Activated CD4-positive, alpha-beta T cell treated with anti-CD3 and anti-CD28 coated beads for 36 hours (primary cell): ENCODE measurements around the gene PPP2R2B. TPM values are rescaled to one million over a fixed set of nuclear protein-coding genes. Genes with fewer than 3 reads are reported as not detected.

Experiments used
- ATAC-seq: fragments of 200-7000 bp; cut with Tn5 transposase; one replicate; pipeline ENCODE4 v1.10.0; 2021; ENCODE audit warnings: mild to moderate bottlenecking, moderate library complexity
- CTCF ChIA-PET: fragments of 350-600 bp; sonication (Branson Sonifier 250); formaldehyde crosslinking; loops from one replicate; lab custom pipeline; 2021; ENCODE audit warnings: antibody characterized with exemption; lab: Charles Lee
- POLR2A ChIA-PET: fragments of 350-600 bp; sonication (Branson Sonifier 250); formaldehyde crosslinking; loops from one replicate; lab custom pipeline; 2021; ENCODE audit warnings: antibody characterized with exemption, inconsistent platforms; lab: Charles Lee
- DNase-seq: peaks from one replicate; pipeline ENCODE4 v3.0.0-alpha.2; 2020
- H3K27ac Mint-ChIP-seq: one replicate; pipeline ENCODE4 v1.8.0; 2021; ENCODE audit warnings: mixed read lengths
- H3K27me3 Mint-ChIP-seq: one replicate; pipeline ENCODE4 v1.8.0; 2021; ENCODE audit warnings: mixed read lengths
- H3K36me3 Mint-ChIP-seq: one replicate; pipeline ENCODE4 v1.8.0; 2021; ENCODE audit warnings: low read depth, mixed read lengths
- H3K4me1 Mint-ChIP-seq: one replicate; pipeline ENCODE4 v1.8.0; 2021; ENCODE audit warnings: mixed read lengths
- H3K4me3 Mint-ChIP-seq: one replicate; pipeline ENCODE4 v1.8.0; 2021; ENCODE audit warnings: mild to moderate bottlenecking, moderate library complexity, mixed read lengths
- H3K9me3 Mint-ChIP-seq: one replicate; pipeline ENCODE4 v1.8.0; 2021; ENCODE audit warnings: low read depth, mixed read lengths
- intact Hi-C, 2 experiments: fragments of 100-400 bp; cut with DNase I in 1 of 2; cut with micrococcal nuclease in 1 of 2; formaldehyde crosslinking; loops; one replicate each; pipeline versions ENCODE4 v1.14.2 to v1.15.1; 2022 to 2024; cut with DNase I, micrococcal nuclease
- total RNA-seq, 2 experiments: library from RNA; stranded (reverse); gene quantifications; one replicate each; pipeline ENCODE4 v1.2.3, GENCODE V29; 2021

Gene PPP2R2B
- total RNA-seq, 2 experiments from 2014 or later = 0.40 to 0.85 TPM

- H3K4me3 Mint-ChIP-seq = no peak overlapping the region
- no peaks in the 10 kb centered on the region for H3K4me1 Mint-ChIP-seq
- no peaks in the 10 kb centered on the region for H3K9me3 Mint-ChIP-seq
- POLR2A ChIA-PET = no interaction called here
- no peak for DNase-seq
- ATAC-seq = no peak
- intact Hi-C loops = no loop called here
- CTCF ChIA-PET = interaction anchor here (1.7 kb wide), 1 partner anchor 12 kb away, joined by 4 read pairs; no protein-coding TSS in a partner anchor
- no peaks in the 10 kb centered on the region for H3K27me3 Mint-ChIP-seq
- no peaks in the 10 kb centered on the region for H3K36me3 Mint-ChIP-seq
- no peak overlapping the region for H3K27ac Mint-ChIP-seq
Observed at GRCh38 chr5:146687630-146688029, 190.9 kb downstream of the PPP2R2B start.

GRCh38 chr5:146683861-146684260 is 194.7 kb downstream of the PPP2R2B start:
- intact Hi-C loops = no loop called here
- Mint-ChIP-seq H3K36me3 (no peaks in the 10 kb centered on the region), H3K27ac (no peak overlapping the region), H3K27me3 (no peaks in the 10 kb centered on the region), H3K4me1 (no peaks in the 10 kb centered on the region), H3K4me3 (no peak overlapping the region), H3K9me3 (no peaks in the 10 kb centered on the region)
- ChIA-PET POLR2A (no interaction called here), CTCF (no interaction called here)
- no peak for DNase-seq
- no peak for ATAC-seq

DNA sequence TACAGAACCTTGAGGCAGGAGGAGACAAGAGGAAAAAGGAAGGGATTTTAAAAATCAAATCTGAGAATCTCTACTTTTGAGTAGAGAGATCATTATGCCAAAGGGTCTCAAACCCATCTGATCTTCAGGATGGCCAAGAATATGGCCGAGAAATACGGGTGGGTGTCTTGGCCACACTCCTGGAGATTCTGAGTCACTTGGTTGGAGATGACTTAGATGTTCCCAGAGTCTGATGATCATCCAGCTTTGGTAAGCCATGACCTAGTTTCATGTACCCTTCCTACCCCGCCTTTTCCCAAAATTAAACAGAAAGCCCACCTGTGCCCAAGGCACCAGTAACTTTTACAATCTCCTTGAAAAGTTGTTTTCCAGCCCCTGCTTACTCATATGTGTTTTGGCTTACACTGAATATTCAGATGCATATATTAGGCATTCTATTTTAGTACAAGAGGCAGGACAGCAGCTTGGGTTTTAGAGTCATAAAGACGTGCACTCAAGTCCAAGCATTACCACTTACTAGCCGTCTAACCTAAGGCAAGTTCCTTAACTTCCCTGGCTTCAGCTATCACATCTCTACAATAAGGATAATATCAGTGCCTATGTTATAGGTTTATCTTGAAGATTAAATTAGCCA is 195.5 kb downstream of the PPP2R2B start:
- Mint-ChIP-seq H3K27ac (no peak overlapping the region), H3K27me3 (no peaks in the 10 kb centered on the region), H3K4me1 (no peaks in the 10 kb centered on the region), H3K36me3 (no peaks in the 10 kb centered on the region), H3K9me3 (no peaks in the 10 kb centered on the region), H3K4me3 (no peak overlapping the region)
- ATAC-seq (no peak), DNase-seq (no peak)
- CTCF ChIA-PET = interaction anchor here (0.8 kb wide), 1 partner anchor 150 kb away, joined by 3 read pairs; no protein-coding TSS in a partner anchor
- intact Hi-C loops = no loop called here
- POLR2A ChIA-PET = no interaction called here

GRCh38 chr5:146681585-146682105 is 196.9 kb downstream of the PPP2R2B start:
- intact Hi-C loops = no loop called here
- Mint-ChIP-seq H3K36me3 (no peaks in the 10 kb centered on the region), H3K27ac (no peak overlapping the region), H3K4me3 (no peak overlapping the region), H3K9me3 (no peaks in the 10 kb centered on the region), H3K4me1 (no peaks in the 10 kb centered on the region), H3K27me3 (no peaks in the 10 kb centered on the region)
- POLR2A ChIA-PET = interaction anchor here (0.5 kb wide), 1 partner anchor 29 kb away, joined by 4 read pairs; no protein-coding TSS in a partner anchor
- ATAC-seq = no peak
- CTCF ChIA-PET = interaction anchor here (2.0 kb wide), 1 partner anchor 507 kb away, joined by 4 read pairs; no protein-coding TSS in a partner anchor
- no peak for DNase-seq

DNA sequence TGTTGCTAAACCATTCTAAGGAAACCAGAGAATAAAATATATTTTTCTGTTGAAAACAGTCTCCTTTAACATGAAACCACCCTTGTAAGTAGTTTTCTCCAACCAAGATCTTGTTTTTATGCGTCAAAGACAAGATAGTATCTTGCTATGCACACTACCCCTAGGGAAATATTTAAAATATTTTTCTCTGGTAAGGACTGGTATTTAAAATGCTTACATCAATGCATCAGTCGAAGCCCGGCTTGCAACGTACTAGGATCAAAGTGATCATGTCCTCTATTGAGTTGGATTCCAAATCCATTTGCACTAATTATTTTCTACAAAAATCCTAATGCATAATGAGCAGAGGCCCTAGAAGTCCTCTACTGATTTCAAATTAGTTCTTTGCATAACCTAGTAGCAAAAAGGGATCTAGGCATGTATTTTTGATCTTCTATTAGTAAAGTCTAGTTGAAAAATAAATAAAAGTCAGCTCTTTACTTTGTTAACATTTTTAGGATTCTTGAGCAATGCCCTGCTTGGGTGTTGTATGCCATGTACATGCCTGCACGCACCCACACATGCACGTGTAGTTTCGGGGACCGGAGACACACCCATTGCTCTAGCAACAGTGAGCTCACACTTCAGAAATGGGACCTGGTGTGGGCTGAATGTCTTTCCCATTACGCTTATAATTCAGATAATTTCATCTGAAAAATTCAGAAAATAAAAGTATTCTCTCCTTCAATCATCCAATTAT is 197.5 kb downstream of the PPP2R2B start:
- no peaks in the 10 kb centered on the region for H3K36me3 Mint-ChIP-seq
- no peaks in the 10 kb centered on the region for H3K4me1 Mint-ChIP-seq
- H3K9me3 Mint-ChIP-seq = no peaks in the 10 kb centered on the region
- ChIA-PET CTCF (interaction anchor here (2.0 kb wide), 1 partner anchor 507 kb away, joined by 4 read pairs; no protein-coding TSS in a partner anchor), POLR2A (no interaction called here)
- DNase-seq (no peak), ATAC-seq (no peak)
- H3K27me3 Mint-ChIP-seq = no peaks in the 10 kb centered on the region
- no peak overlapping the region for H3K4me3 Mint-ChIP-seq
- H3K27ac Mint-ChIP-seq = no peak overlapping the region
- intact Hi-C loops = no loop called here

DNA sequence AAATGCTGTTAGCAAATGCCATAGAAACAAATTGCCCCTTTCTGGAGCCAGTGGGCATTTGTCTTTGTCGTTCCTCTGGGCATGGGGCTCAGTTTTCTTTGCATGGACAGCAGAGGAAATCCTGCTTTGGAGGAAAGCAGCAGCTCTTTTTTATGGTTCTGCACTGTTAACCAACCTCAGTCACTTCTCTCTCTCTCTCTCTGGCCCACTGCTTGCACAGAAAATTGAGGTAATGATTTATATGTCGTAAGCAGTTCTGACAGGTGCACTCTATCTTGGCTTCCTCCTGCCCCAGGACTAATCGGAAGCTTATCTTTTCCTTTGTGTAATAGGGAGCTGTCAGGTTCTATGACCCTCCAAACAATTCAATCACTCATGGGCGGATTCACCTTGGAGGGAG is 202.9 kb downstream of the PPP2R2B start:
- peaks cover 2% of the 10 kb centered on the region for H3K27me3 Mint-ChIP-seq
- DNase-seq = no peak
- no peak overlapping the region for H3K4me3 Mint-ChIP-seq
- no peaks in the 10 kb centered on the region for H3K36me3 Mint-ChIP-seq
- no peaks in the 10 kb centered on the region for H3K4me1 Mint-ChIP-seq
- H3K27ac Mint-ChIP-seq = no peak overlapping the region
- ATAC-seq = no peak
- intact Hi-C loops = no loop called here
- ChIA-PET POLR2A (no interaction called here), CTCF (interaction anchor here (0.6 kb wide), 1 partner anchor 89 kb away, joined by 3 read pairs; no protein-coding TSS in a partner anchor)
- no peaks in the 10 kb centered on the region for H3K9me3 Mint-ChIP-seq

- intact Hi-C loops = no loop called here
- ATAC-seq (no peak), DNase-seq (no peak)
- CTCF ChIA-PET = interaction anchor here (0.6 to 2.3 kb wide), 3 partner anchors 8 to 64 kb away, joined by 3 to 10 read pairs (median 3); no protein-coding TSS in a partner anchor
- no peaks in the 10 kb centered on the region for H3K9me3 Mint-ChIP-seq
- H3K4me3 Mint-ChIP-seq = no peak overlapping the region
- H3K27ac Mint-ChIP-seq = no peak overlapping the region
- no peaks in the 10 kb centered on the region for H3K36me3 Mint-ChIP-seq
- H3K4me1 Mint-ChIP-seq = no peaks in the 10 kb centered on the region
- H3K27me3 Mint-ChIP-seq = peaks cover 2% of the 10 kb centered on the region
- POLR2A ChIA-PET = no interaction called here
Observed at GRCh38 chr5:146672866-146673265, 205.7 kb downstream of the PPP2R2B start.

DNA sequence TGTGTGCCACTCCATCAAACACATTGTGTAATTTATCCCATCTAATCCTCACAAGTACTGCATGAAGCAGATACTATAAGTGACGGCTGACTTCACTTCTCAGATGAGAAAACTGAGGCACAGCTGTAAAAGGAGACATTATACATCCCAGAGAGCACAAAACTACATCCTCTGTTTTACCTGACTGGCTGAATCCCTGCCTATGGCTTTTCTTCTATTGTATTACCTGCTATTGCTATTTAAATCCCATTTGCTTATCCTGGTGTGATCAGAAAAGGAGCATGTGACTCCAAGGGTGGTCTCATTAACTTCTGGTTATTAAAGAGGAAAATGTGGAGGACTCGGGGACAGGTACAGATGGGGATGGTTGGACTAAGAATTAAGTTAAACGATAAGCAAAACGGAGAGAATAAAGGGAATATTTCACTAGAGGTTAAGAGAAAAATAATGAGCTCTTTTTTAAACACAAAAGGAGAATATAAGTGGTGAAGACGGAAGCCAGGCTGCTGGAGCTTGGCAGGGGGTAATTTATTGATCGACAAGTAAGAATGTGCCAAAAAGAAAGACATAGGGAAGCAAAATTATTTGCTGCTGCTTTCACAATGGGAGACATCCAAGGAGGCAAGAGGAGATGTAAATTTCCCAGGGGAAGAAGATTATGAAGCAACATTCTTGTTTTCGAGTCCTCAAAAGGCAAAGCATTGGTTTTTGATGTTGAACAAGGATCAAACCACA is 206.8 kb downstream of the PPP2R2B start:
- no peak overlapping the region for H3K4me3 Mint-ChIP-seq
- POLR2A ChIA-PET = no interaction called here
- intact Hi-C loops = no loop called here
- H3K27ac Mint-ChIP-seq = no peak overlapping the region
- CTCF ChIA-PET = interaction anchor here (1.0 kb wide), 1 partner anchor 65 kb away, joined by 3 read pairs; no protein-coding TSS in a partner anchor
- no peaks in the 10 kb centered on the region for H3K4me1 Mint-ChIP-seq
- ATAC-seq (no peak), DNase-seq (no peak)
- no peaks in the 10 kb centered on the region for H3K36me3 Mint-ChIP-seq
- peaks cover 2% of the 10 kb centered on the region for H3K27me3 Mint-ChIP-seq
- H3K9me3 Mint-ChIP-seq = no peaks in the 10 kb centered on the region

GRCh38 chr5:146669656-146670055 is 208.9 kb downstream of the PPP2R2B start:
- intact Hi-C loops = loop anchor here in 1 of 2 experiments (10.0 kb wide), 1 partner anchor 135 kb away; no protein-coding TSS in a partner anchor
- ChIA-PET POLR2A (interaction anchor here (0.7 kb wide), 1 partner anchor 49 kb away, joined by 3 read pairs; no protein-coding TSS in a partner anchor), CTCF (interaction anchor here (0.6 kb wide), 1 partner anchor 786 kb away, joined by 4 read pairs; no protein-coding TSS in a partner anchor)
- Mint-ChIP-seq H3K36me3 (no peaks in the 10 kb centered on the region), H3K4me1 (peaks cover 10% of the 10 kb centered on the region), H3K27ac (no peak overlapping the region), H3K27me3 (peaks cover 2% of the 10 kb centered on the region), H3K9me3 (no peaks in the 10 kb centered on the region), H3K4me3 (no peak overlapping the region)
- DNase-seq (no peak), ATAC-seq (no peak)

GRCh38 chr5:146667633-146668272 is 210.8 kb downstream of the PPP2R2B start:
- no peak overlapping the region for H3K4me3 Mint-ChIP-seq
- H3K9me3 Mint-ChIP-seq = no peaks in the 10 kb centered on the region
- H3K27ac Mint-ChIP-seq = no peak overlapping the region
- H3K36me3 Mint-ChIP-seq = no peaks in the 10 kb centered on the region
- ChIA-PET CTCF (interaction anchor here (0.6 kb wide), 1 partner anchor 295 kb away, joined by 3 read pairs; no protein-coding TSS in a partner anchor), POLR2A (no interaction called here)
- intact Hi-C loops = loop anchor here in 1 of 2 experiments (10.0 kb wide), 1 partner anchor 133 kb away; no protein-coding TSS in a partner anchor
- DNase-seq = no peak
- no peak for ATAC-seq
- H3K27me3 Mint-ChIP-seq = peaks cover 2% of the 10 kb centered on the region
- H3K4me1 Mint-ChIP-seq = peaks cover 10% of the 10 kb centered on the region
